Measurements from ENCODE around the gene POM121. TPM values are rescaled to one million over a fixed set of nuclear protein-coding genes. Genes with fewer than 3 reads are reported as not detected.

POM121 gene
- total and polyA plus RNA-seq, 2 of the 8 experiments (the other 6 are each of a cell fraction or from before 2014, with no cell fraction given), result 11.5 to 57.0 TPM

GRCh38 chr7:72924386-72924732 is 536 bp upstream of the POM121 start:
- H2BK5ac ChIP-seq (ENCODE audit: low read depth, low read length), result peak overlapping the region; percentile 95; the same call in 1 of the 2 replicates
- H2BK12ac ChIP-seq (ENCODE audit: low read depth, low read length), result no peak overlapping the region
- no peak overlapping the region for H2BK15ac ChIP-seq (ENCODE audit: low read length)
- H3K79me1 ChIP-seq (ENCODE audit: low read depth, low read length), result peaks cover 7% of the 10 kb centered on the region
- peak overlapping the region; percentile 79 to 98 for H3K4me2 ChIP-seq (ENCODE audit: insufficient read depth in 1 of 2, low read depth in 2 of 2, low read length in 2 of 2)
- peaks cover 0 to 6% (median 4%) of the 10 kb centered on the region in 4 experiments; a peak in 3 of 7 replicates for H3K4me1 ChIP-seq (replicated peaks in 1 of 4; ENCODE audit: control insufficient read depth in 3 of 4, insufficient read depth in 4 of 4, low read length in 3 of 4)
- peaks cover 0 to 30% of the 10 kb centered on the region in 2 experiments; a peak in 3 of 4 replicates for H3K79me2 ChIP-seq (ENCODE audit: control insufficient read depth in 1 of 2, insufficient read depth in 2 of 2, low read length in 2 of 2)
- H3K36me3 ChIP-seq (ENCODE audit: control insufficient read depth in 2 of 4, insufficient read depth in 4 of 4, low read length in 3 of 4), result peaks cover 5 to 22% (median 14%) of the 10 kb centered on the region in 4 experiments; a peak in 5 of 8 replicates
- H4K91ac ChIP-seq (replicated peaks; ENCODE audit: insufficient read length, low read length), result no peak overlapping the region
- H3K18ac ChIP-seq (ENCODE audit: extremely low read depth, low read length), result no peak overlapping the region
- H2BK20ac ChIP-seq (ENCODE audit: low read length), result no peak overlapping the region
- 2% methylated on average over 5 of the region's 5 CpGs; no CpG with 5 or more reads in 1 of the 2 experiments for WGBS, 2 experiments (ENCODE audit: extremely low coverage in 1 of 2, insufficient coverage in 1 of 2, insufficient read length in 1 of 2, insufficient replicate concordance in 2 of 2, low coverage in 1 of 2, low lambda C conversion rate in 2 of 2, missing lambda C conversion rate in 1 of 2)
- no peaks in the 10 kb centered on the region for H3K27me3 ChIP-seq (replicated peaks in 1 of 4; ENCODE audit: control insufficient read depth in 3 of 4, extremely low read depth in 1 of 4, insufficient read depth in 3 of 4, low read length in 3 of 4)
- POLR2A ChIA-PET (ENCODE audit: partially characterized antibody), result no interaction called here
- no peak overlapping the region for H3K23ac ChIP-seq (ENCODE audit: insufficient read length)
- H4K20me1 ChIP-seq (replicated peaks in 1 of 2; ENCODE audit: control insufficient read depth in 1 of 2, insufficient read depth in 2 of 2, low read length in 2 of 2), result peaks cover 0 to 2% of the 10 kb centered on the region in 2 experiments
- peak overlapping the region; percentile 96 for H2AFZ ChIP-seq (ENCODE audit: low read length)
- no peak overlapping the region for H2BK120ac ChIP-seq (replicated peaks; ENCODE audit: low read depth, low read length)
- no peak overlapping the region for H4K5ac ChIP-seq (ENCODE audit: insufficient read length, low read depth, low read length)
- no peak overlapping the region for H3K14ac ChIP-seq (ENCODE audit: insufficient read length)
- no peak overlapping the region for H4K8ac ChIP-seq (ENCODE audit: extremely low read depth, insufficient read depth, low read length)
- H3K23me2 ChIP-seq (ENCODE audit: low read depth, low read length), result peaks cover 5% of the 10 kb centered on the region; the same call in 1 of the 2 replicates
- H3K9ac ChIP-seq (replicated peaks in 1 of 4; ENCODE audit: extremely low read depth in 1 of 4, low read depth in 3 of 4, low read length in 3 of 4), result peak overlapping the region; percentile 94 to 98 (median 97)
- no peaks in the 10 kb centered on the region for H3K9me3 ChIP-seq (ENCODE audit: insufficient read depth in 2 of 2, low read depth in 1 of 2, low read length in 1 of 2)
- FAIRE-seq (no peak), DNase-seq (ENCODE audit: low read depth in 1 of 2, low spot score in 2 of 2) (no peak)
- no peak for TF ChIP-seq NANOG (IDR thresholded peaks at IDR 0.05; ENCODE audit: insufficient read depth, low read depth, low read length, poor library complexity, severe bottlenecking)
- TF ChIP-seq SAP30 (IDR thresholded peaks at IDR 0.05; ENCODE audit: insufficient read depth, insufficient replicate concordance, low read length), result peak; percentile 53
- no peak overlapping the region for H3K4ac ChIP-seq (replicated peaks; ENCODE audit: insufficient read length, low read depth, low read length)
- H3K4me3 ChIP-seq (ENCODE audit: extremely low read depth in 1 of 4, insufficient read depth in 2 of 4, low read depth in 3 of 4, low read length in 4 of 4), result peak overlapping the region; percentile 79 to 96 (median 92)
- H3K56ac ChIP-seq (replicated peaks; ENCODE audit: insufficient read length, low read depth, low read length), result no peak overlapping the region
- CTCF ChIA-PET (ENCODE audit: partially characterized antibody), result interaction anchor here (0.7 kb wide), 1 partner anchor 15 kb away, joined by 4 read pairs; no protein-coding TSS in a partner anchor
- peak overlapping the region; percentile 96 for H3K27ac ChIP-seq (ENCODE audit: low read depth, low read length)
- H2AK5ac ChIP-seq (ENCODE audit: low read depth, low read length), result no peak overlapping the region

Measured in H1 (cell line).